GM19372 (cell line): ENCODE results near the gene P3H3.

ENCODE experiments used
- ATAC-seq: cut with Tn5 transposase; IDR thresholded peaks from one replicate; pipeline ENCODE4 v1.9.1; 2021; ENCODE audit warnings: mild to moderate bottlenecking, low read depth, moderate library complexity; ENCODE audit not compliant: unreplicated experiment

Gene P3H3

DNA sequence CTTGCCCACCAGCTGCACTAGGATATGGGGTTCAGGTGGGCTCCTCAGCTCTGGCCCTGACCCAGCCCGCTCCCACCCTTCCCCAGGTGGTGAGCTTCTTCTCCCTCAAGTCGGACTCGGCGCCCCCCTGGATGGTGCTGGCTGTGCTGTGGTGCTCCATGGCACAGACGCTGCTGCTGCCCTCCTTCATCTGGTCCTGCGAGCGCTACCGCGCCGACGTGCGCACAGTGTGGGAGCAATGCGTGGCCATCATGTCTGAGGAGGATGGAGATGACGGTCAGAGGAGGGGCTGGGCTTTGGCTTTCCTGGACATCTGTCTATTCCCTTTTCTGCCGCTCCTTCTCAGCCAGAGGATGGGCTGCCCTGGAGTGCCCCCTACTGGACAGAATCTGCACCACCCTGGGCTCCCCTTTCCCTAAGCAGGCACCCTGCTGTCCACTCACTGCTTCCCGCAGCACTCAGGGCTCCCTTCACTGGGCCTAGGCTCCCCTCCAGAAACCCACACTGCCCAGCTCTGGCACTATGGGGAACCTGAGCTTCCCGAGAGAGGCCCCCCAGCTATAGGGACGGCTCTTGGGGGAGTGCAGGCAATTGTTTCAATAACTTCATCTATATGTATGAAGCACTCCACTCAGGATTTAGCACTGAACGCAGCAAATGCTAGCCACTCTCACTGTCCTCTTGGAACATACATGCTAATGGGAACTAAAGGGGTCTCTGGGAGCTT, 2.6 kb upstream of the P3H3 start:
- ATAC-seq: no peak

DNA sequence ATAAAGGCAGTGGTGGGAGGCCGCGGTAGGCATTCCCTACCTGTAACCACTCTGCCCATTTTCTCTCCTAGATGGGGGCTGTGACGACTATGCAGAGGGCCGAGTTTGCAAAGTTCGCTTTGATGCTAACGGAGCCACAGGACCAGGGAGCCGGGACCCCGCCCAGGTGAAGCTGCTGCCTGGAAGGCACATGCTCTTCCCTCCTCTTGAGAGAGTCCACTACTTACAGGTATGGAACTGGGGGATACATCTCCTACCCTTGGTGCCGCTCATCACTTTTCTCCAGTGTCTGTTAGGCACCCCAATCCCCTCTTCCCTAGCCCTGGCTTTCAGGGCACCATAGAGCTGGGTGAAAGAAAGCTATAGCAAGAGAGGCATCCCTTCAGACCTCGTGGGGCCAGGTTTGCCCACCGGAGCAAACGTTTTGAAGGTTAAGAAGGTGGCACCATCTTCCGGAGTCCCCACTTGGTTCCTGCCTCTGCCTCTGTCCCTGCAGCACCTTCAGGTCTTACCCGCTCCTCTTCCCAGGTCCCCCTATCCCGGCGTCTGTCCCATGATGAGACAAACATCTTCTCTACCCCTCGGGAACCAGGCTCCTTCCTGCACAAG, 2.0 kb upstream of the P3H3 start:
- ATAC-seq: no peak

DNA sequence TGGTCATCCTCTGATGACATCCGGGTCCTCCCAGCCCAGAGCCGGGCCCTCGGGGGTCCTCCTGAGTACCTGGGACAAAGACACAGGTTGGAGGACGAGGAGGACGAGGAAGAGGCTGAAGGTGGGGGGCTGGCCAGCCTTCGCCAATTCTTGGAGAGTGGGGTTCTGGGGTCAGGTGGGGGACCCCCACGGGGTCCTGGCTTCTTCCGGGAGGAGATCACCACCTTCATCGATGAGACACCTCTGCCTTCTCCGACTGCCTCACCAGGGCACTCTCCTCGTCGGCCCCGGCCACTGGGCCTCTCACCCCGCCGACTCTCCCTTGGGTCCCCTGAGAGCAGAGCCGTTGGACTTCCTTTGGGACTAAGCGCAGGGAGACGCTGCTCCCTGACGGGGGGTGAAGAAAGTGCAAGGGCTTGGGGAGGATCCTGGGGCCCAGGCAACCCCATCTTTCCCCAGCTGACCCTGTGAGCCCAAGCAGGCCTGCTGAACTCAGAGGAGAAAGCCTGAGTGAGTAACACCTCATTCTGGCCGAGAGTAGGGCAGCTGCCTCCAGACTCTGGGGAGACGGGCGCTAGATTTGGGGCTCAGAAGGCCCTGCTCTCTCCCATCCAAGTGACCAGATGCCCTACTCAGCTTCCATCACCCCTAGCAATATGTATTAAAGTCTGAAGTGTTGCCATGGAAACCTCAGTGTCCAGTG, 1.3 kb upstream of the P3H3 start:
- no peak for ATAC-seq

DNA sequence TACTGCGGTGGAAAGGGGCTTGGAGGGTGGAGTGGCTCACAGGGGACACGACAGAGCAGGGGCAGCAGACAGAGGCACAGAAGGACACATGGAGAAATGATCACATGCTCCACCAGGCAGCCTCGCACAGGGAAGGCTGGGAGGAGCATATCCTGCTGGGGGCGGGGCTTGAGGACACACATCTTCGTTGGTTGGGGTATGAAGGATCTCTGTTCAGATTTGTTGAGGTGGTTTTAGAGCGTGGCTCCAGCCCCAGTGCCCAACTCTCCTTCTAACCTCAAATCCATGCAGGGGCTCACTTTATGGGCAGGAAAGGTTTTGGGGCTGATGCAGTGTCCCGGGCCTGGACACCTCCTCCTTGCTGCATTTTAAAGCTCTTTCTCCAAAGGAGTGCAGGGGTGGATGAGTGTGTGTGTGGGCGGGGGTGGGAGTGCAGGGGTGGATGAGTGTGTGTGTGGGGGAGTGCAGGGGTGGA, 733 bp upstream of the P3H3 start:
- ATAC-seq: no peak

DNA sequence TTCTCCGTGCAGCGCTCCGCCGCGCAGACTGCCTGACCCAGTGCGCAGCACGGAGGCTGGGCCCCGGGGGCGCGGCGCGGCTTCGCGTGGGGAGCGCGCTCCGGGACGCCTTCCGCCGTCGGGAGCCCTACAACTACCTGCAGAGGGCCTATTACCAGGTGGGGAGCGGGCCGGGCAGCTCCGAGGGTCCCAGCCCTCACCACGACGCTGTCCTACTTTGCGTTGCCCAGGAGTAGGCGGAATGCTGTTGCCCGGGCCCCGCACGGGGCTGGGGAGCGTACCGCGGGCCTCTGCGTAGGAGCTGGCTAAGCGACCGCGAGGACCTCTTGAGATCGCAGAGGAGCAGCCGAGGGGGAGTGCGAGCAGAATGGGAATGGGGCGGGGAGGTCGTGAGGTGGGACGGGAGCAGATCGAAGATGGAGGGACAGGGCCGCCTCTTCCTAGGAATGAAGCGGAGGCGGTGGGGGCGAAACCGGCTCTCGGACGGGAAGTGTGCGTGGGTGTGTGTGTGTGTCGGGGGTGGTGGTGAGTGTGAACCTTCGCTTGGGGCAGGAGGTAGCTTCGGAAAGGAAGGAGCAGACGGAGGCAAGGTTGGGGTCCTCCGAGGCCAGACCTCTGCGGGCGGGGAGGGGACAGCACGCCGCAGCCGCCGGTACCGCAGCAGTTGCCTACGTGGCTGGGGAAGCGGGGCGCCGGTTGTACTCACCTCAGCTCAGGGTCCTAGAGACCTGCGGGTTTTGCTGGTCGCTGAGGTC, 751 bp downstream of the P3H3 start:
- ATAC-seq: no peak

DNA sequence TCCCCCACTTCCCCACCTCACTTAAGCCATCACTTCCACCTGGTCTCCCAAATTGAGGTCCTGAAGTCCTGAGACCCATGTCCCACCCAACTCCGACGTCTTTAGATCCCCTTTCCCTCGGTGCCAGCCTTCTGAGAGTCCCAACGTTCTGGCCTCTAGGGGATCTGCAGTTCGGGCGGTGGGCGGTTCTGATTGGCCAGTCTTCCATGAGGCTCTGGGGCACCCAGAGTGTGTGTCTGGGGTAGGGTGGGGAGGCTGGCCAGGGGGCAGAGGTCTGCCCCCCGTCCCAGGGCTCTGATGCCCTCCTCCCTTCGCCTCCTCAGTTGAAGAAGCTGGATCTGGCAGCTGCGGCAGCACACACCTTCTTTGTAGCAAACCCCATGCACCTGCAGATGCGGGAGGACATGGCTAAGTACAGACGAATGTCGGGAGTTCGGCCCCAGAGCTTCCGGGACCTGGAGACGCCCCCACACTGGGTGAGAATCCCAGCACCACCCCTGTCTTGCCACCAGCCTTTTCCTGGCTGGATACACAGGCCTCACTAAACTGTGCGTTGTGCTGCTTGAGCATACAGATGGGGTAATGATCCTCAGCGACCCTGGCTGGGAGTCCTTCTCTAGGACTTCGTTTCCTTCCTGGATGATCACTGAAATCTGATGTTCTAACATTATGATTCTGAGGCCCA, 1.5 kb downstream of the P3H3 start:
- no peak for ATAC-seq

DNA sequence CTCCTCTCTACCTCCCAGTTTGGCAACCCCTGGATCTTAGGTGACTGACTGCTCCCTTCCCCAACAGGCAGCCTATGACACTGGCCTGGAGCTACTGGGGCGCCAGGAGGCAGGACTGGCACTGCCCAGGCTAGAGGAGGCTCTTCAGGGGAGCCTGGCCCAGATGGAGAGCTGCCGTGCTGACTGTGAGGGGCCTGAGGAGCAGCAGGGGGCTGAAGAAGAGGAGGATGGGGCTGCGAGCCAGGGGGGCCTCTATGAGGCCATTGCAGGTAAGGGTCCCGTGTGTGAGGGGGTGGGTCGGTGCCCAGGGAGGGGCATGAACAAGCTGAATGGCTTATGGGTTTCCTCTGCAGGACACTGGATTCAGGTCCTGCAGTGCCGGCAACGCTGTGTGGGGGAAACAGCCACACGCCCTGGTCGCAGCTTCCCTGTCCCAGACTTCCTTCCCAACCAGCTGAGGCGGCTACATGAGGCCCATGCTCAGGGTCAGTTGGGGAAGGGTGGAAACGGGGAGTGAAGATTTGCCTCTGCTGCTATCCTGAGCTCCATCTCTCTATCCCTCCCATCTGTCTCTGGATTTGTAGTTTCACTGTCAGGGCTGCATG, 2.2 kb downstream of the P3H3 start:
- ATAC-seq: no peak

DNA sequence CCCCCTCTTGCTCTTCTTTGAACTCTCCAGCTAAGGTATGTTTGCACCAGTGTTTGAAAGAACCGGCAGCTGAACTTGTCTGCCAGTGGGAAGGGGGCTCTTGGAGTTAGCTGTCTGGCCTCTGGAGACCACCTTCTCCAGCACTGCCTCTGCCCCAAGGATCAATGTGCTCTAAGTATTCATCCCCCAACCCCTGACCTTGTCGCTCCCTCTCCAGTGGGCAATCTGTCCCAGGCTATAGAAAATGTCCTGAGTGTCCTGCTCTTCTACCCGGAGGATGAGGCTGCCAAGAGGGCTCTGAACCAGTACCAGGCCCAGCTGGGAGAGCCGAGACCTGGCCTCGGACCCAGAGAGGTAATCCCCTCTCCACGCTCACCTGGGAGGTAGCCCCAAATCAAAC, 2.8 kb downstream of the P3H3 start:
- no peak for ATAC-seq

DNA sequence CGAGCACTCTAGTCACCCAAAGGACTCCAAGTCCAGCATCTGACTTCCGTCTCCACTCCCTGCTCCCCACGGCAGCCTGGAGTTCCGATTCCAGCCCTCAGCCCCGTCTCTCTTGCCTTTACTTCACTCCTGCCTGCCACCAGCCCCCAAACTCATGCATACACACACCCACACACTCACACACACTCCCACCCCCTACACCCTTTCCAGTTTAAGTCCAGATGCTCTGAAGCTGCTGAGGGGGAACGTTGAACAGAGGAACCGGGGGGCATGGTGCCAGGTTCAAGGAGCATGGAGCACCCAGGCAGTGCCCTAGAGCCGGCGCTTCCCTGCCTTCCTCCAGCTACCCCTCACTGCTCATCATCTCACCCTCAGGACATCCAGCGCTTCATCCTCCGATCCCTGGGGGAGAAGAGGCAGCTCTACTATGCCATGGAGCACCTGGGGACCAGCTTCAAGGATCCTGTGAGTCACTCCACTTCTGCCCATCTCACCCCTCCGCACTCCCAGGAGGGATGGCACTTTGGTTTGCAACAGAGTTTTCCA, 3.3 kb downstream of the P3H3 start:
- no peak for ATAC-seq

DNA sequence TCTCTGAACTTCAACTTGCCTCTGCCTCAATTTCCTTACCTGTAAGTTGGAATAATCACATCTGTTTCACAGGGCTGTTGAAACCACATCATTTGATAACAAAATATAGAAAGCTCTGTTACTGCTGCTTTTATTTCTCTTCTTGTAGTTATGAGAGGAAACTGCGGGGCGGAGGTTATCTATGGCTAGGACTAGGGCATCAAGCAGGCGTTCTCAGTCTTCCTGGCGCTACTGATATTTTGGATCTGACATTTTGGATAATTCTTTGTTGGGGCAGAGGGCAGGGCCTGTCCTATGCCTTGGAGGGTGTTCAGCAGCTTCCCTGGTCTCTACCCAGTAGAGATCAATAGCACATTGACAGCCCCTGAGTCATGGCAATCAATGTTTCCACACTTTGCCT, 3.9 kb downstream of the P3H3 start:
- ATAC-seq: no peak

DNA sequence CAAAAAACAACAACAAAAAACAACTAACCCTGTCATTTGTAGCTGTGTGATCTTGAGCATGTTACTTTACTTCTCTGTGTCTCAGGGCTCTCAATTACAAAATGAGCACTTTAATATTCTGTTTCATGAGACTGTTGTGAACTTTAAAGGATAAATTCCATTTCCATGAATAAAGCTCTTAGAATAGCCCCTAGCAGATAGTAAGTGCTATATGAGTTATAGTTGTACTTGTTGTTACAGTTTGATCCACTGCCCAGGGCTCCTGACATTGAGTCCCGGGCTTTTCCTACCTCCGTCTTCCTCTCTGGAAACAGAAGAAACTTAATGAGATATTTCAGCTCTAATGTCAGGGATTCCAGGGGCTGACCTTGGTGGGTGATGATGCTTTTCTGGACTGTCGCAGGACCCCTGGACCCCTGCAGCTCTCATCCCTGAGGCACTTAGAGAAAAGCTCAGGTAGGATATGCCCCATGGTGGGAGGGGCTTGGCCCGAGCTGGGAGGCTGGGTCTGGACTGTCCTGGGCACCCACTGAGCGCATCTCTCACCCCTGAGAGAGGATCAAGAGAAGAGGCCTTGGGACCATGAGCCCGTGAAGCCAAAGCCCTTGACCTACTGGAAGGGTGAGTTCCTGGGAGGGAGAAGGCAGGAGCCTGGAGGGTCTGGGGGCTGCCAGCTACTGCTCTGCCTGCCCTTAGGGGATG, 5.1 kb downstream of the P3H3 start:
- ATAC-seq: no peak

DNA sequence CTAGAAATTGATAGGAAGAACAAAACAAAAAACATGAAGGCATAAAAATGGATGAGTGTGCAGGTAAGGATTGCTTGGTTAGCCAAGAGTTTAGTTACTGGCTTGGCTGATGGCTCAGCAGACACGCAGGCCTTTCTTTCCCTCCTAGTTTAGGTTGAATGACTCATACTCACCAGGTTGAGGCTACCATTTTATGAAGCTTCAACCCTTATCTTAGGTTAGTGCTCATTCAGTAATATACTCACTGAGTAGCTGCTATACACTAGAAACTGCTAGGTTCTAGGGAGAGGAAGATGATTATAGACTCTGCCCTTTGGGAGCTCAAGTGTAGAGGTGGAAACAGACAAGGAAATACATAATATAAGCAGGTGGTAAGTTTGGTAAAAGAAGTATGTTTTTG, 6.0 kb downstream of the P3H3 start:
- ATAC-seq: no peak

DNA sequence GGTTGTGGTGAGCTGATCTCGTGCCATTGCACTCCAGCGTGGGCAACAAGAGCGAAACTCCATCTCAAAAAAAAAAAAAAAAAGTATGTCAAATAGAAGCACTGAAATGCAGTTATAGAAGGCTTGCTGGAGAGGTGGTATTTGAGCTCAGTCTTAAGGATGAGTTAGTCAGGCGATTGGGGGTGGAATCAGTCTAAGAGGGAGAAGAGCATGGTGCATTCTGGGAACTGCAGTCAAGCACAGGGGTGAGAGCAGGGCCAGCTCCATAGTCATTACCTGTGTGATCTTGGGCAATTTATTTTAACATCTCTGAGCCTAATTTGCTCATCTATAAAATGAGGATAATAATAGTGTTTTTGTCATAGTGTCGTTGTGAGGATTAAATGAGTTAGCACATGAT, 6.7 kb downstream of the P3H3 start:
- no peak for ATAC-seq

DNA sequence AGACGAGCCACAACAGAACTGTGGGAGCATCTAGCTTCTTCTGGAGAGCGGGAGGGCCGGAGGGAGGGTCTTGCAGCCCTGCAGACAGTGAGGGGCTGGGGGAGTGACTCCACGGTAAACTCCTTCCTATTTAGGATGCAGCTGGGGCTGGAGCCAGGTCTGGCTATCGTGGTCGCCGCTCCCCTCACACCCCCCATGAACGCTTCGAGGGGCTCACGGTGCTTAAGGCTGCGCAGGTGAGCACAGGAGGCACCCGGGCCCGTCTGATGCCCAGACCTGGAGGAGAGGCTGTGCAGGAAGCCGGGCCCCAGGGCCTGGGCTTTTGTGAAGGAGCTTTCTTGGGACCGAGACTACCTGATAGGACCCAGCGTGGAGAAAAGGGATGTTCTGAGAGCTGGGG, 8.6 kb downstream of the P3H3 start:
- ATAC-seq: no peak

DNA sequence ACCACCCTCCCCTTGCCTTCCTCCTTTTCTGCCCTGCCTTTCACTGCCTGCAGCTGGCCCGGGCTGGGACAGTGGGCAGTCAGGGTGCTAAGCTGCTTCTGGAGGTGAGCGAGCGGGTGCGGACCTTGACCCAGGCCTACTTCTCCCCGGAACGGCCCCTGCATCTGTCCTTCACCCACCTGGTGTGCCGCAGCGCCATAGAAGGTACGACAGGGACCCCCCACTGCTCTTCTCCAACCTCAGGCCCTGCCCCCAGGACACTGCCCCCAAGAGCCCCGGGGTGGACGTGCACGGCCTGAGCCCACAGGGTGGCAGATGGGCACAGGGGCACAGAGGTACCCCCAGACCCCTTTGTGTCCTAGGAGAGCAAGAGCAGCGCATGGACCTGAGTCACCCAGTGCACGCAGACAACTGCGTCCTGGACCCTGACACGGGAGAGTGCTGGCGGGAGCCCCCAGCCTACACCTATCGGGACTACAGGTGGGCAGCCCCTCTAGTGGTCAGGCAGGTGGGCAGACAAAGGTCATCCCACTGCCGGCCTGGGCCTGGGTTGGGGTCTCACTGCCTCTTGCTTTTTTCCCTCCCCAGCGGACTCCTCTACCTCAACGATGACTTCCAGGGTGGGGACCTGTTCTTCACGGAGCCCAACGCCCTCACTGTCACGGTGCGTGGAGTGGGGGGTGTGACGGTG, 9.3 kb downstream of the P3H3 start:
- no peak for ATAC-seq

DNA sequence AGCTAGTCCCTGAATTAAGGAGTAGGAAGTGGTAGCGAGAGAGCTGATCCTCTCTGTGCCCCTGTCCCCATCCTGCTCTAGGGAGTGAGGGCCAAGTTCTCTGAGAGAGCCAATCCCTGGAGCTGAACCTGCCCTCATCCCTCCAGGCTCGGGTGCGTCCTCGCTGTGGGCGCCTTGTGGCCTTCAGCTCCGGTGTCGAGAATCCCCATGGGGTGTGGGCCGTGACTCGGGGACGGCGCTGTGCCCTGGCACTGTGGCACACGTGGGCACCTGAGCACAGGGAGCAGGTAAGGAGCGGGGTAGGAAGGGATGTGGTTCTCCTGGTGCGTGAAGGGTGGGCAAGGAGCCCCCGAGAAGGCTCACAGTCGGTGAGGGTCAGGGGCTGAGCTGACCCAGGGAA, 10.6 kb downstream of the P3H3 start:
- no peak for ATAC-seq

DNA sequence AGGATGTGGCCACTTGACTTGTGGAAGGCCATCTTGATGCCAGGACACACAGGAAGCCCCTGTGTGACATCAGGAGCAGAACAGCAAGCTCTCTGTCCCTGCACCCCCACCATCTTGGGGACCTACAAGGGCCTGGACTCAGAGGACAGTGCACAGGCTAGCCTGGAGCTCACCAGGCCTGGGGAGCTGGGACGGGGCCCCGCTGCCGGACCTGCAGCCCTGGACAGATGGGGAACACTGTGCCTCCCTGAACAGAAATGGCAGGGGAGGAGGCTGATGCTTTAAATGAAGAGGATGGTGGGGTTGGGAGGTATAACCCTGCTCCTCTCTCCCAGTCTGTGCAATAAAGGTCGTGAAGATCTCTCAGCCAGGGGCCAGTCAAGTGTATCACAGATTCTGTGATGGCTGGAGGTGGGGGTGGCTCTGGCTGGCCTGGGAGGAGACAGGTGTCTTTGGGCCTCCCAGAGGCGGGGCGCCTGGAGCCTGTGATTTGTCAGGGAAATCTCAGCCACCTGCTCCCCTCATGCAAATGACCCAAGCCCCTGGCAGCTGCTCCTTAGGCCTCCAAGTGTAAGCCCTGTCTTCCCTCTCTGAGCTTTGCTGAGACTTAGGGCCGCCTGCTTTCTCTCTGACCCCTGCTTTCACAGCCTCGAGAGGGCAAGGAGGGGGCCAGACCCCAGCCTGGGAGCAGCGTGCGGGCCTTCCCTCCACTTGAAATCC, 11.4 kb downstream of the P3H3 start:
- ATAC-seq: no peak

DNA sequence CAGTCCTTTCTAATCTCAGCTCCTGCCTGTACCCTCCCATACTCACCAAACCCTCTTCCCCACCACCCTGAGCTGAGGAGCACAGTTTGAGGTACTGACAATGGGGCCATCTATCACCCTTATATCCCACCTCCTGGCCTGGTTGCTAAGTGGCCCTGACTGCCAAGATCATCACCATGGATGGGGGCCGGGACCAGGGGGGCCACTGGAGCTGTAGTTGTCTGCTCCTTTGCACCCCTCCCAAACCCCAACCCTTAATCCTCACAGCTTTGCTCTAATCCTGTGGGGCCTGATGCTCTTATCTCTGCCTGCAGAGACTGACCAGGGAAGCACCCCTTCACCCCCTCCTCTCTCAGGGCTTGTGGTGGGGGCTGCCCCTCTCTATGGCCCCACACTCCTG, 12.1 kb downstream of the P3H3 start:
- no peak for ATAC-seq
